ENCODE data around the gene CDIPT. TPM values are rescaled to one million over a fixed set of nuclear protein-coding genes. Genes with fewer than 3 reads are reported as not detected.

Gene CDIPT
- total and polyA plus RNA-seq, 2 of the 13 experiments (the other 11 are each of a cell fraction or from before 2014, with no cell fraction given): 54.9 to 97.5 TPM

- no peak for TF ChIP-seq ZBTB33 (CRISPR knock-in tag; IDR thresholded peaks at IDR 0.05)
- no peak for TF ChIP-seq ZNF652 (CRISPR knock-in tag; IDR thresholded peaks at IDR 0.05; ENCODE audit: borderline replicate concordance, low read depth)
- TF ChIP-seq TRIM22 (IDR thresholded peaks at IDR 0.05): no peak
- TF ChIP-seq SMC3 (IDR thresholded peaks at IDR 0.05; ENCODE audit: low read length): no peak
- TF ChIP-seq ZNF577 (CRISPR knock-in tag; IDR thresholded peaks at IDR 0.05; ENCODE audit: borderline replicate concordance, low read depth): no peak
- no peak for TF ChIP-seq CENPT (CRISPR knock-in tag; IDR thresholded peaks at IDR 0.05; ENCODE audit: low read depth)
- TF ChIP-seq ZNF75D (CRISPR knock-in tag; IDR thresholded peaks at IDR 0.05; ENCODE audit: borderline replicate concordance): no peak
- TF ChIP-seq ZFP62 (CRISPR knock-in tag; IDR thresholded peaks at IDR 0.05): no peak
- TF ChIP-seq U2AF2 (IDR thresholded peaks at IDR 0.05; ENCODE audit: low read depth, low read length): no peak
- no peak for TF ChIP-seq PHF20 (CRISPR knock-in tag; IDR thresholded peaks at IDR 0.05)
- no peak for TF ChIP-seq GTF3A (CRISPR knock-in tag; conservative IDR thresholded peaks at IDR 0.05)
- no peak for TF ChIP-seq ZNF335 (CRISPR knock-in tag; IDR thresholded peaks at IDR 0.05)
- no peak; the same call in 1 of the 2 replicates for TF ChIP-seq KMT2B (CRISPR knock-in tag; IDR thresholded peaks at IDR 0.05)
- TF ChIP-seq NCOA1 (CRISPR knock-in tag; IDR thresholded peaks at IDR 0.05): no peak
- TF ChIP-seq HOMEZ (CRISPR knock-in tag; IDR thresholded peaks at IDR 0.05; ENCODE audit: low read depth): no peak
- no peak for TF ChIP-seq HMGXB4 (CRISPR knock-in tag; IDR thresholded peaks at IDR 0.05; ENCODE audit: borderline replicate concordance in 1 of 2, low read depth in 1 of 2)
- no peak for TF ChIP-seq GATA4 (IDR thresholded peaks at IDR 0.05; ENCODE audit: borderline replicate concordance, low read depth)
- no peak for TF ChIP-seq ZNF766 (CRISPR knock-in tag; IDR thresholded peaks at IDR 0.05; ENCODE audit: borderline replicate concordance)
- no peak for TF ChIP-seq DBP (CRISPR knock-in tag; IDR thresholded peaks at IDR 0.05; ENCODE audit: not compliant biosample characterization)
- peak; percentile 25; the same call in 1 of the 2 replicates for TF ChIP-seq KLF12 (CRISPR knock-in tag; IDR thresholded peaks at IDR 0.05; ENCODE audit: borderline replicate concordance)
- no peak for TF ChIP-seq BCLAF1 (IDR thresholded peaks at IDR 0.05)
These were observed 42.7 kb downstream of the CDIPT start, which contains the start of gene MVP (continued) for GRCh38 chr16:29820271-29820701.
